ENCODE measurements around the gene THAP12. TPM values are rescaled to one million over a fixed set of nuclear protein-coding genes. Genes with fewer than 3 reads are reported as not detected.
"Not testable (repeated sequence)": the region's sequence is repeated elsewhere in the genome, so short reads cannot be mapped to it uniquely, and the experiment has no call there.

Gene THAP12
- total RNA-seq, 6 experiments from 2014 or later: 32.7 to 42.2 (median 36.3) TPM

DNA sequence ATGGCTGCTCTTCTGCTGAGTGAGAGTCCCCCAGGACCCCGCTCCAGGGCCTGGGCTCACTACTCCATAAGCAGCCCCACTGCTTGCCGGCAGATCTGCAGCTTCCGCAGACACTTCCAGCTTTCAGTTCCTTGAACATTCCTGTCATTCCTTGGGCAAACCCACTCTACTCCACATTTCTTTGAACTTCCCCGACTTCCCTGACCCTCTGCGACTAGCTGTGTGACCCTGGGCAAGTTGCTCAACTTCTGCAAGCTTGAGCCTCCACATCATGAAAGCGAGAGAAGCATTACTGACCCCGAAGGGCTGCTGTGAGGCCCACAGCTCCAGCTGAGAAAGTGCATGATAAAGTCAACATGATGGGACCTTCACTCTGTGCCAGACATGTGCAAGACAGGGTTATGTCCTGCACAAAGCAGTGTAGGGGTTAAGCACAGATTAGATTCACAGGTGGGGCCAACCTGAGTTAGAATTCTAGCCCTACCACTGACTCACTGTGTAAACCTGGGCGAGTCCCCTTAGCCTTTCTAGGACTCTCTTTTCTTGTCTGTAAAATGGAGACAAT is 51.8 kb downstream of the THAP12 start:
- Mint-ChIP-seq H3K27ac (no peak overlapping the region), H3K4me3 (peak overlapping the region; percentile 42; the same call in 1 of the 2 replicates), H3K9me3 (peaks cover 6% of the 10 kb centered on the region), H3K36me3 (ENCODE audit: low read depth) (no peaks in the 10 kb centered on the region), H3K27me3 (ENCODE audit: insufficient read depth) (peaks cover 34% of the 10 kb centered on the region), H3K4me1 (ENCODE audit: low read depth) (peaks cover 6% of the 10 kb centered on the region)
- TF ChIP-seq, protein P1, sequence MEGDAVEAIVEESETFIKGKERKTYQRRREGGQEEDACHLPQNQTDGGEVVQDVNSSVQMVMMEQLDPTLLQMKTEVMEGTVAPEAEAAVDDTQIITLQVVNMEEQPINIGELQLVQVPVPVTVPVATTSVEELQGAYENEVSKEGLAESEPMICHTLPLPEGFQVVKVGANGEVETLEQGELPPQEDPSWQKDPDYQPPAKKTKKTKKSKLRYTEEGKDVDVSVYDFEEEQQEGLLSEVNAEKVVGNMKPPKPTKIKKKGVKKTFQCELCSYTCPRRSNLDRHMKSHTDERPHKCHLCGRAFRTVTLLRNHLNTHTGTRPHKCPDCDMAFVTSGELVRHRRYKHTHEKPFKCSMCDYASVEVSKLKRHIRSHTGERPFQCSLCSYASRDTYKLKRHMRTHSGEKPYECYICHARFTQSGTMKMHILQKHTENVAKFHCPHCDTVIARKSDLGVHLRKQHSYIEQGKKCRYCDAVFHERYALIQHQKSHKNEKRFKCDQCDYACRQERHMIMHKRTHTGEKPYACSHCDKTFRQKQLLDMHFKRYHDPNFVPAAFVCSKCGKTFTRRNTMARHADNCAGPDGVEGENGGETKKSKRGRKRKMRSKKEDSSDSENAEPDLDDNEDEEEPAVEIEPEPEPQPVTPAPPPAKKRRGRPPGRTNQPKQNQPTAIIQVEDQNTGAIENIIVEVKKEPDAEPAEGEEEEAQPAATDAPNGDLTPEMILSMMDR (IDR thresholded peaks at IDR 0.05): no peak
- DNase-seq: no peak

DNA sequence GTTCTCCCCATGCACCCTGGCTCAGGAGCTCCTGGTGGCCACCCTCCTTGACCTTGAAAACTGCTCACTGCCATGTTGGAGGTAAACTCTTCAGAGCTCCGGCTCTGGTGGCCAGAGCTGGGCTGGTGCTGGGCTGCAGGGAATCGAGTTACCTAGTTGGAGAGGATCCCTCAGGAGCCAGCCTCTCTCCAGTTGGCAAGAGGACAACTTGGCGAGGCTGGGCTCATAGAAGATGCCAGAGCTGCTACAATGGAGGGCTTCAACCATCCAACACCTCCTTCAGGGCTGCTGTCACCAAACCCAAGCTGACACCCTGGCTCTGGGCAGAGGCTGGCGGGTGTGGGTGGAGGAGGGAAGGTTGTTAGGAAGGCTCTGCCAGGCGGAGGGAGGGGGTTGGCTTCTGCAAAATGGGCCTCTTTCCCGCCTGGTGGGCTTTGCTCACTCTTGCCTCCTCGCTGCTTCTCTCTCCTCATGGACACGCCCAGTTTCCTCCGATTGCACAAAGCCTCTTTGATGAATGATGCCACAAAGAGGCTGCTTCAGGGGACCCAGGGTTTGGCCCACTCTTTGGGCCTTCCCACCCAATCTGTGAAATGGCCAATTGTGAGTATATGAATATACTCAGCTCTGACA is 53.1 kb downstream of the THAP12 start:
- H3K27ac Mint-ChIP-seq: no peak overlapping the region
- peaks cover 44% of the 10 kb centered on the region for H3K27me3 Mint-ChIP-seq (ENCODE audit: insufficient read depth)
- TF ChIP-seq, protein P1 (IDR thresholded peaks at IDR 0.05): no peak
- no peaks in the 10 kb centered on the region for H3K36me3 Mint-ChIP-seq (ENCODE audit: low read depth)
- H3K4me3 Mint-ChIP-seq: no peak overlapping the region
- H3K9me3 Mint-ChIP-seq: no peaks in the 10 kb centered on the region
- H3K4me1 Mint-ChIP-seq (ENCODE audit: low read depth): peaks cover 17% of the 10 kb centered on the region
- no peak for DNase-seq

DNA sequence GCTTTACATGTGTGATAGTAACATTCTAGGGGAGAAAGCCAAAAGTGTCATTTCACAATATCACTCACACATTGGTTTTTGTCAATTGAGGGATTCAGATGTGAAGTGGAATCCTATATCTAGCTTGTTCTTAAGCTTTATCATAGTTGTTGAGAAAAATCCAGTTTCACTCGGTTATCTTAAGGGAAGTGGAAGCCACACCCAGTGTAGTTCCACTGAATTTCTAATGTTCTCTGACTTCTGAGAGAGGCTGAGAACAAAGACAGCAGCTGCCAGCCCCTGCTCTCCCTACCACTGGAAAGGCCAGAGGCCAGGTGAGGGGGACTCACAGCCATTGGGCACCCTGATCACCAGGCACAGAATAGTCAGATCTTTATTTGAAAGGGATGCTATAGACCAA is 53.7 kb downstream of the THAP12 start:
- H3K4me1 Mint-ChIP-seq (ENCODE audit: low read depth): peaks cover 22% of the 10 kb centered on the region
- H3K4me3 Mint-ChIP-seq: no peak overlapping the region
- H3K9me3 Mint-ChIP-seq: no peaks in the 10 kb centered on the region
- TF ChIP-seq, protein P1 (IDR thresholded peaks at IDR 0.05): no peak
- DNase-seq: no peak
- H3K27me3 Mint-ChIP-seq (ENCODE audit: insufficient read depth): peaks cover 50% of the 10 kb centered on the region
- no peak overlapping the region for H3K27ac Mint-ChIP-seq
- no peaks in the 10 kb centered on the region for H3K36me3 Mint-ChIP-seq (ENCODE audit: low read depth)

DNA sequence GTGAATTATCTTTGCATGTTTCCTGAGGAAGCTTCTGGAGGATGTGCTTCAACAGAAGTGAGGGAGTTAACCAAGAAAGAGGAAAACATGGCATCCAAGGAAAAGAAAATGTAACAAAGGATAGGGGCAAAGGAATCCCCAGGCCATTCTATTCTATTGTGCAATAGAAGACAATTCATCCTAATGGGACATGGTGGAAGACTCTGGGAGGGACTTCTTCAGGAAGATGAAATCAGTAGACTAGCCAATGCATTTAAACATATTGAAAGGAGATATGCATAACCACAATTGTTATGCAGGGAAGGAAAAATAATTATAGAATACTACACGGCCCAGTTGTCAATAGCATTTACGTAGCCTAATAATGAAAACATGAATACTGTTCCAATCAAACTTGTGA is 55.7 kb downstream of the THAP12 start:
- no peak overlapping the region for H3K27ac Mint-ChIP-seq
- no peaks in the 10 kb centered on the region for H3K36me3 Mint-ChIP-seq (ENCODE audit: low read depth)
- no peak overlapping the region for H3K4me3 Mint-ChIP-seq
- TF ChIP-seq, protein P1 (IDR thresholded peaks at IDR 0.05): no peak
- no peaks in the 10 kb centered on the region for H3K9me3 Mint-ChIP-seq
- no peak for DNase-seq
- H3K4me1 Mint-ChIP-seq (ENCODE audit: low read depth): peaks cover 22% of the 10 kb centered on the region
- peaks cover 54% of the 10 kb centered on the region for H3K27me3 Mint-ChIP-seq (ENCODE audit: insufficient read depth)

DNA sequence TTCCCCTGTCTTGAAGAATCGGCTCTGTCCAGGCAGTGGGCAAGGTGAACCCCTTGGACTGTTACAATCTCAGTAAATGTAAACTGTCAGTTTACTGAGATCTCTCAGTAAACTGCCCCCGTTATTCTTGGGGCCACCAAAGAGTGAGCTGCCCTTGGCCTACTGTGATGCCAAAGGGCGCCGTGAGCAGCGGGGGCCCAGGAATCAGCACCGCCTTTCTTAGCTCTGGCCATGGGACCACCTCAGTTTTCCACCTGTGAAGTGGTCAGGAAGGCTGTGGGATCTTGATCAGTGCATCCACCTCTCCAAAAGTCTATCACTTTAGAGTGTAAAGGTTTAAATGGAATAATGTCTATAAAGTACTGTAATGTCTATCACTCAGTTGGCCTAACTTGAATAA is 57.1 kb downstream of the THAP12 start:
- no peak for DNase-seq
- Mint-ChIP-seq H3K36me3 (ENCODE audit: low read depth) (no peaks in the 10 kb centered on the region), H3K4me1 (ENCODE audit: low read depth) (peaks cover 16% of the 10 kb centered on the region), H3K4me3 (no peak overlapping the region), H3K9me3 (no peaks in the 10 kb centered on the region), H3K27ac (no peak overlapping the region), H3K27me3 (ENCODE audit: insufficient read depth) (peaks cover 52% of the 10 kb centered on the region)
- TF ChIP-seq, protein P1 (IDR thresholded peaks at IDR 0.05): no peak

DNA sequence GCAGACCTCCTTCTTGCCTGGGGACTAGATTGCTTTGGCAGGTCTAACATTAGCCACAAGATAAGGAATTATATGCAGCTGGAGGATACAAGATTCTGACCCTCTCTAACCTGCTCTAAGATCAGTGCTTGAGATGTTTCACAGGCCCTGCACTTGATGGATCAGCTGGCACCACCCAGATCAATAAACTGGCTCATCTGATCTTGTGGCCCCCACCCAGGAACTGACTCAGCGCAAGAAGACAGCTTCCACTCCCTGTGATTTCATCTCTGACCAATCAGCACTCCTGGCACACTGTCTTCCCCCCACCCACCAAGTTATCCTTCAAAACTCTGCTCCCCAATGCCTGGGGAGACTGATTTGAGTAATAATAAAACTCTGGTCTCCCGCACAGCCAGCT is 57.6 kb downstream of the THAP12 start:
- Mint-ChIP-seq H3K4me1 (ENCODE audit: low read depth) (peaks cover 16% of the 10 kb centered on the region), H3K27me3 (ENCODE audit: insufficient read depth) (peaks cover 53% of the 10 kb centered on the region)
- H3K27ac Mint-ChIP-seq; DNase-seq; H3K4me3 Mint-ChIP-seq; H3K36me3 Mint-ChIP-seq (ENCODE audit: low read depth); H3K9me3 Mint-ChIP-seq: not testable (repeated sequence)

Data from HFFc6 (cell line).